ENCODE results near the gene ZNF695.

Gene ZNF695

GRCh38 chr1:246959944-246960693 lies 47.7 kb downstream of the ZNF695 start:
- DNase-seq: peak in 1 of 58 donors; percentile 6

GRCh38 chr1:246954126-246954525 lies 53.7 kb downstream of the ZNF695 start:
- DNase-seq: peak in 1 of 58 donors; percentile 5

- no peak for DNase-seq
Observed at GRCh38 chr1:246951413-246951812, 56.4 kb downstream of the ZNF695 start.

GRCh38 chr1:246949956-246950355 lies 57.9 kb downstream of the ZNF695 start:
- DNase-seq: no peak

GRCh38 chr1:246947255-246947654 lies 60.6 kb downstream of the ZNF695 start:
- peak in 38 of 58 donors; percentile 3 to 82 (median 22) for DNase-seq

- DNase-seq: no peak
Observed at GRCh38 chr1:246946366-246946765, 61.5 kb downstream of the ZNF695 start.
